IPS DF 4.7 (cell line): Measurements from ENCODE around the gene NTN3.
"Not testable (repeated sequence)": the region's sequence is repeated elsewhere in the genome, so short reads cannot be mapped to it uniquely, and the experiment has no call there.

Experiments
- DNase-seq: peaks from one replicate; pipeline ENCODE4 v3.0.0-alpha.2; 2013; ENCODE audit warnings: low spot score; ENCODE audit errors: extremely low read depth

Gene NTN3

GRCh38 chr16:2478279-2478678, 7.2 kb downstream of the NTN3 start:
- no peak for DNase-seq

DNA sequence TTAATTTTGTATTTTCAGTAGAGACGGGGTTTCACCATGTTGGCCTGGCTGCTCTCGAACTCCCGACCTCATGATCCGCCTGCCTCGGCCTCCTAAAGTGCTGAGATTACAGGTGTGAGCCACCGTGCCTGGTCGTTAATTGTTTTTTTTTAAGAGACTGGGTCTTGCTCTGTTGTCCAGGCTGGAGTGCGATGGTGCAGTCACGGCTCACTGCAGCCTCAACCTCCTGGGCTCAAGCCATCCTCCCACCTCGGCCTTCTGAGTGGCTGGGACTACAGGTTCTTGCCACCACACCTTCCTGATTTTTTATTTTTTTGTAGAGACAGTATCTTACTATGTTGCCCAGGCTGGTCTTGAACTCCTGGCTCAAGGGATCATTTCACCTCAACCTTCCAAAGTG, 8.9 kb downstream of the NTN3 start:
- DNase-seq: not testable (repeated sequence)

DNA sequence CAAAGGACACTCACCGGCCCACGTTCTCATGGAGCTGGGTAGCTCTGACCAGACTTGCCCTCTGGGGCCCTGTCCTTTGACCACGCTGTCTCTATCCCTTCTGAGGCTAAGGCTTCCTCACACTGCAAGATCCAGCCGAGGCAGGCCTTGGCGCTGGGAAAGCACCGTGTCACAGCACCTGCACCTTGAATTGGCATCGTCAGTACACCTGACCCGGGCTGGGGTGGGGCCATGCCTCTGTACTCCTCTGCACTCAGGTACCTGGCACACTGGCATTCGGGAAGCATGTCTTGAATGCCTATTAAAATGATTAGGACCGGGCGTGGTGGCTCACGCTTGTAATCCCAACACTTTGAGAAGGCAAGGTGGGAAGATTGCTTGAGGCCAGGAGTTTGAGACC, 9.9 kb downstream of the NTN3 start:
- no peak for DNase-seq

DNA sequence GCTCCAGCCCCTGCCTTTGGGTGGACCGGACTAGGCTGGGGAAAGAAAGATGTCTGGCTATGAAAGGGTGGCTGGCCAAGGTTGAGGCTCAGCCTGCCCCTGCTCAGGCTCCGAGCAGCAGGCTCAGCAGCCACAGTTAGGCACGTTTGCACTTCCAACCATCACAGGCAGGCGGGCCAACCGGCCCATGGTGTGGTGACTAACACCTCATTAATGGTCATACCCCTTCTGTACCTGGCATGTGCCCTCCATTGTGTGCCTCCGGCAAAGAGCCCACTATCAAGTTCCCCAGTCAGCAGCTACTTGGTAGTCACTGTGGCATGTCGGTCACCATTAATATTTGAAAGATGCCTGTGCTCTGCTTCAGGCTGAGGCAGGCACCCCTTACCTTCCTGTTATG, 10.6 kb downstream of the NTN3 start:
- no peak for DNase-seq

DNA sequence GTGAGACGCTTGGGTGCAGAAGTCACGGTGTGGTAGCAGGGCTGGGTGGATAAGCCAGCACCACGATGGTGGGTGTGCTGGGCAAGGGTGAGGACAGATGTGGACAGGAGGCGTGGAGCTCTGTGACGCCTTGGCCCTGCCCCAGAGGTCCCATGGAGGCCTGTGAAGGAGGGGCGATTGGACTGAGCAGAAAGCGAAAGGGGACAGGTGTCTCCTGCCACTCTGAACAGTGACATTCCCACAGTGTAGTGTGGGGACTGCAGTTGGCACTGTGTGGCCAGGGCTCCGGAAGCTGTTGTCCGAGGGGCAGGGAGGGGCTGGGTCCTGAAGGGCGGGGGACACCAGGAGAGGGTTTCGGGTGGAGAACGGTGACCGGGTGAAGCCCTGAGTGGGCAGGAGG, 11.2 kb downstream of the NTN3 start:
- no peak for DNase-seq

GRCh38 chr16:2482708-2483534, 11.8 kb downstream of the NTN3 start:
- no peak for DNase-seq

- no peak for DNase-seq
These were observed 13.1 kb downstream of the NTN3 start for GRCh38 chr16:2483939-2484897.

- no peak for DNase-seq
These were observed 13.9 kb downstream of the NTN3 start for GRCh38 chr16:2484898-2485508.

DNA sequence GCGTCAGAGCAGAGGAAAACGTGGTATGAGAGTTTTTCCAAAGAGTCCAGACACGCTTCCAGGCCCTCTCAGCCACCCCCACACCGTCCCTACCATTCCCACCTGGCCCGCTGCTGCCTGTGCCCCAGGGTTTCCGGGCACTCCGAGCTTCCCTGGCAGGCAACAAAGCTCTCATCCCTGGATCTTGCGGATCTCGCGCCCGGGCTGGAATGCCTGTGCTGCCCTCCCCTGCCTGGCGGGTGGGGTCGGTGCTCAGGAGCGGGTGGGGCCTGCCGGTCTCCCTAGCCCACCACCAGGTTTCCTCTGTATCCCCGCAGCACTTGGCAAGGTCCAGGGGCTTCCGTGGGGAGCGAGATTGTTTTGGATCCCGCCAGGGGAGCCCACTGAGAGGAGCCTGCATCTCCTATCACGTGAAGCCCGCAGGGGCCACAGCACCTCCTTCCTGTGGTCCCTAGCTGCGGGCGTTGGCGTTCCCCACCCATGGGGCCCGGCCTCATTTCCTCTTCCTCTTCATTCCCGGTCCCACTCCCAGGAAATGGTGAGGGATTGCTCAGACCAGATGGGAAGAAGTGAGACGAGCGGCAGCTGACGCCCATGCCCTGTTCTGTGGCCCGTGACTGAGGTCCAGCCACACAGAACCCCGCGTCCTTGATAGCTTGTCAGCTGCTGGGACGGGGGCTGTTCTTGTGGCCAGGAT, 14.9 kb downstream of the NTN3 start:
- DNase-seq: no peak

GRCh38 chr16:2486645-2487516, 15.8 kb downstream of the NTN3 start:
- no peak for DNase-seq

DNA sequence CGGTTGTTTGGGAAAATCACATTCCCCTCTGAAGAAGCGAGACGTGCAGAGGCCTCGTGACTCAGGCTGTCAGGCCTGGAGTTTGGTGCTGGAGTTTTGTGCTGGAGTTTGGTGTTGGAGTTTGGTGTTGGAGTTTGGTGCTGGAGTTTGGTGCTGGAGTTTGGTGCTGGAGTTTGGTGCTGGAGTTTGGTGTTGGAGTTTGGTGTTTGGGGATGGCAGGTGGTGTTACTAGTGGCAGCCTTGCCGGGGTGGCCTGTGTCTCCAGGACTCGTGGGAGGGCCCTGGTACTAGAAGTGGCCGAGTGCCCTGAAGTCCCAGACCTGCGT, 16.4 kb downstream of the NTN3 start:
- DNase-seq: no peak

GRCh38 chr16:2487903-2488531, 16.9 kb downstream of the NTN3 start:
- DNase-seq: no peak

GRCh38 chr16:2489581-2489980, 18.5 kb downstream of the NTN3 start:
- no peak for DNase-seq

DNA sequence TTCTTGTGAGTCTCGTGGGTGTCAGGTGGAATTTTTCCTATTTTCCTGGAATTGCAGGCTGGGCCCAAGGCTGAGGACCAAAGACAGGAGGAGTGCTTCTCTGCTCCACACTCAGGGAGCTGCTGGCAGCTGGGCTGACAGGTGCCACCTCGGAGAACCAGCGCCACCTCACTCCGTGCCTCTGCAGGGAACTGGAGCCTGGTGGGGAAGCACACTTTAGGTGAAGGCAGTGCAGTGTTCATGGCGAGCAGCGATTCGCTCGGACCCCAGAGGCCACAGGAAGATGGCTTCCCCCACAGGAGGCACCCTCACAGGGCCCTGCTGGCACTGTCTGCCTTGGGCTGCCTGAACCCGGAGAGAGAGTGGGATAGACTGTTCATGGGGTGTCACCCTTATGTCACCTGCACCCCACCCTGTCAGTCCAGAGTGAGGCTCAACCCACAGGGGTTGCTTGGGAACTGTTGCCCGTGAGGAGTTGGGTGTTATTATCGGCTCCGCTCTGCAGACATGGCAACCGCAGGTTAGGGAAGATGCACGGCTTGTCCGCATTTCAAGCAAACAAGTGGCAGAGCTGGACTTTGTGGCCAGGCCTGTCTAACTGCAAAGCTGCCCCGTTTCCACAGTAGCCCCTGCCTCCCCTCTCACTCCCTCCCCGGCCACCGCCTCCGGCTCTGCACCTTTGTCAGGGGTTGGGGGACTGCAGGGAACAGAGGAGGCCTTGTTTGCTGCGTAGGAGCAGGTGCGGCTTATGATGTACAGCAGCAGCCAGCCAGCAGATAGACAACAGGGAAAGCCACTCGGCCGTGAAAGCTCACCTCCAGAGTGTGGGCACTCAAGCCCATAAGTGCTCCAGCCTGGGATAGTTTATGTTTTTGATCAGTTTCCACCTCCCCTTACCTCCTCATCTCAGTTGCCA, 19.4 kb downstream of the NTN3 start:
- no peak for DNase-seq

DNA sequence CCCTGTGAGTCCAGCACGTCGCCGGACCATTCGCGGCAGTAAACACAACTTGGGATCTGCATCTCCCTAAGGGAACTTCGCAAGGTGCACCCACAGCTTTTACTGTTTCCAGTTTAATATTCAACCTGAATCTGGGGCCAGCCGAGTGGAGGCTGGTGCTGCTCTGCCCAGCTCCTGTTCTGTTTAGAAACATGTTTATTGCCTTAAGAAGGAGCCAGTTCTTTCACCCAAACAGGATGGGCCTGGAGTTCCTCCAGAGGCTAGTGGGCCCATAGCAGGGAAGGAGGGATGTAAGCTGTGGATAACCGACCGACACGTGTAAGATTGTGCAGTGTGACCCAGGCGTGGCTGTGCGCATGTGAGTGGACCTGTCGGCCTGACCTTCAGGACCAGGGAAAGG, 21.2 kb downstream of the NTN3 start:
- DNase-seq: no peak

DNA sequence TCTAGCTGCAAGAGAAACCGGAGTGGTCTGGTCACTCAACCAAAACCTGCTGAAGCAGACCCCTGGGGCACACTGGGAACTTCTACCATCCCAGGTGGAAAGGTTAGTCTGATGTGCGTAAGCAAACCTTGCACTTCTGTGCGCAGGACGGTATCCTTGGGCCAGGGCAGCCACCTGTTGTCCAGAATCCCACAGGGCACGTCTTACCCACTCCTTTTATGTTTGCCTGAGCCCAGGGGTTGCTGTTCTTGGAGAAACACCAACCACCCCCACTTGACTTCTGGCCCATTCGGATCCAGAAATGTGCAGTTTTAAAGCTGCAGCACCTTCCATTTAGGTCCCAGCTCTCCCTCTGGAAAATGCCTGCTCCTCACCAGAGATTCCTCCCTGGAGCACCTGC, 22.5 kb downstream of the NTN3 start:
- DNase-seq: no peak

DNA sequence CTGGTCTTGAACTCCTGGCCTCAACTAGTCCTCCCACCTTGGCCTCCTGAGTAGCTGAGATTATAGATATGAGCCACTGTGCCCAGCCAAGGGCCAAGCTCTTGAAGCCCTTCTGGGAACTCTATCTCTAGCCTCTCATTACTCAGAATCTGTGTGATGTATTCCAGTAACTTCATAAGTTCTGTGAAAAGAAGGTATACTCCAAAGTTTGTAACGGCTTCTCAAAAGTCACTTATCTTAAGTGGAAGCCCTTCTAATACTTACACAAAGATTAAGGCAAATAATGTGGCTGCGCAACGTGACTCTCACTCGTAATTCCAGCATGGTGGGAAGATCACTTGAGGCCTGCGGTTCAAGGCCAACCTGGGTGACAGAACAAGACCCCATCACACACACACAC, 23.5 kb downstream of the NTN3 start:
- DNase-seq: no peak

DNA sequence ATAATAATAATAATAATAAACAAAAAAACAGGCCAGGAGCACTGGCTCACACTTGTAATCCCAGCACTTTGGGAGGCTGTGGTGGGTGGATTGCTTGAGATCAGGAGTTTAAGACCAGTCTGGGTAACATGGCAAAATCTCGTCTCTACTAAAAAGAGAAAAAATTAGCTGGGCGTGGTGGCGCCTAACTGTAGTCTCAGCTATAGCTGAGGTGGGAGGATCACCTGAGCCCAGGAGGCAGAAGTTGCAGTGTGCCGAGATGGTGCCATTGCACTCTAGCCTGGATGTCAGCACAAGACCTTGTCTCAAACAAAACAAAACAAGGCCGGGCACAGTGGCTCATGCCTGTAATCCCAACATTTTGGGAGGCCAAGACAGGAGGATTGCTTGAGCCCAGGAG, 23.9 kb downstream of the NTN3 start:
- DNase-seq: no peak
